Kidney glomerular epithelial cell (primary cell): ENCODE data around the gene NEUROD2.

Experiments
- DNase-seq: peaks from one replicate; lab custom pipeline; 2025; lab: John Stamatoyannopoulos, UW

NEUROD2 gene

GRCh38 chr17:39607851-39608130 lies at the start of gene NEUROD2:
NEUROD2 (minus strand) TSS chr17:39607920; CDS start chr17:39606599, 1,321 bp downstream.
- no peak for DNase-seq

GRCh38 chr17:39655105-39655504 lies 47.4 kb upstream of the NEUROD2 start:
- no peak for DNase-seq

- peak; percentile 21 for DNase-seq
Observed at GRCh38 chr17:39653662-39654331, 46.1 kb upstream of the NEUROD2 start.

- DNase-seq = no peak
Observed at GRCh38 chr17:39653316-39653661, 45.6 kb upstream of the NEUROD2 start.

- no peak for DNase-seq
Observed at GRCh38 chr17:39652587-39653315, 45.0 kb upstream of the NEUROD2 start.

- no peak for DNase-seq
Observed at GRCh38 chr17:39651923-39652586, 44.3 kb upstream of the NEUROD2 start.

GRCh38 chr17:39650121-39650579 lies 42.4 kb upstream of the NEUROD2 start:
- no peak for DNase-seq

GRCh38 chr17:39648616-39649366 lies 41.1 kb upstream of the NEUROD2 start:
- DNase-seq = no peak

- no peak for DNase-seq
Observed at GRCh38 chr17:39647256-39647655, 39.5 kb upstream of the NEUROD2 start.

GRCh38 chr17:39643271-39643670 lies 35.6 kb upstream of the NEUROD2 start:
- no peak for DNase-seq

GRCh38 chr17:39642291-39643074 lies 34.8 kb upstream of the NEUROD2 start:
- DNase-seq = no peak

GRCh38 chr17:39641883-39642282 lies 34.2 kb upstream of the NEUROD2 start:
- DNase-seq = no peak

- DNase-seq = no peak
Observed at GRCh38 chr17:39641097-39641496, 33.4 kb upstream of the NEUROD2 start.

- no peak for DNase-seq
Observed at GRCh38 chr17:39640591-39641031, 32.9 kb upstream of the NEUROD2 start.

GRCh38 chr17:39639566-39640458 lies 32.1 kb upstream of the NEUROD2 start:
- DNase-seq = no peak

- DNase-seq = no peak
Observed at GRCh38 chr17:39639043-39639442, 31.3 kb upstream of the NEUROD2 start.

- no peak for DNase-seq
Observed at GRCh38 chr17:39638317-39638716, 30.6 kb upstream of the NEUROD2 start.

GRCh38 chr17:39636927-39637736 lies 29.4 kb upstream of the NEUROD2 start, which contains the start of gene STARD3:
STARD3 (plus strand) TSS chr17:39637144; CDS start chr17:39653532, 16,388 bp downstream.
- DNase-seq = peak; percentile 61

GRCh38 chr17:39636587-39636926 lies 28.8 kb upstream of the NEUROD2 start:
- DNase-seq = no peak
